ENCODE data around the gene PROK2. TPM values are rescaled to one million over a fixed set of nuclear protein-coding genes. Genes with fewer than 3 reads are reported as not detected.

PROK2 gene
- not detected in 2 replicates for total RNA-seq (2014; rRNA removed; shearing (Covaris generic))
- polyA plus RNA-seq (2015; cell fraction: cytosol; rRNA removed) = not detected in 2 replicates
- not detected in 2 replicates for polyA plus RNA-seq (2015; cell fraction: nucleus; rRNA removed)

- in situ Hi-C loops (cut with HindIII; ENCODE audit: low pct_unique_long_range_greater_than_20kb, low sequenced_read_pairs) = no loop called here
- DNase-seq (ENCODE audit: low read depth, low spot score) = no peak
These were observed at the start of gene PROK2 for GRCh38 chr3:71784914-71785531. PROK2 (minus strand) TSS chr3:71785148; CDS start chr3:71785052, 96 bp downstream.

- DNase-seq (ENCODE audit: low read depth, low spot score) = no peak
These were observed 46.7 kb upstream of the PROK2 start for GRCh38 chr3:71831599-71831998.

DNA sequence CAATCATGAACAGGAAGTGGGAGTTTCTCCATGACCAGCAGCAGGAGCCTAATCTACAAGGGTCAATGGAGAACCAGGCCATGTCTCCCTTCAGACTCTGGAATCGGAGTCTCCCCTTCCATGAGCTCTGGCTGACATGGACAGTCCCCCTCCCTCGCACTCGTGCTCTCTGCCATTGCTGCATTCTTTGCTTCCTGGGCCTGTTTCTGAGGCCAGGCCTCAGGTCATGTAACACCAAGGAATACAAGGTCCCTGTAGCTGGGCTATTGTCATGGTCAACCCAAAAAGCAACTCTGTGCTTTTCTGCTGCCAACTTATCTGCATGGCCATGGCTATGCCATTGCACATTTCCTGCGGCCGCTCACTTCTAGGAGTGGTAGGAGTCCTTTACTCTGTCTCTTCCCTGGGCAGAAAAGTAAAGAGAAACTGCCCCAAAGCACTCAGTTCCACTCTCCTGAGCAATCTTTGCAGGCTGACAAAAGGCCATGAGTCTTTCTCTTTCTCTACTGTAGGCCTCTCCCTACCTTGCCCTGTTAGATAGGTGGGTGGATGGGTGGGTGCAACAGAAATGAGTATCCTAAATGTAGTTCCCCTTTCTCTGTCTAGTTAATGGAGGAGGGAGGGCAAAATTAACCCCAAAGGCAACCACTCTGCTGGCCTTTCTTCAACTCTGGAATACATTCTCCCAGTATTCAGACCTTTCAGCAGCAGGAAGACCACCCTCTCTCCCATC lies 40.8 kb upstream of the PROK2 start:
- DNase-seq (ENCODE audit: low read depth, low spot score) = no peak
- in situ Hi-C loops (cut with HindIII; ENCODE audit: low pct_unique_long_range_greater_than_20kb, low sequenced_read_pairs) = no loop called here

More at GRCh38 chr3:71831599-71831998, 46.7 kb upstream of the PROK2 start:
- in situ Hi-C loops (cut with HindIII; ENCODE audit: low pct_unique_long_range_greater_than_20kb, low sequenced_read_pairs) = no loop called here

DNA sequence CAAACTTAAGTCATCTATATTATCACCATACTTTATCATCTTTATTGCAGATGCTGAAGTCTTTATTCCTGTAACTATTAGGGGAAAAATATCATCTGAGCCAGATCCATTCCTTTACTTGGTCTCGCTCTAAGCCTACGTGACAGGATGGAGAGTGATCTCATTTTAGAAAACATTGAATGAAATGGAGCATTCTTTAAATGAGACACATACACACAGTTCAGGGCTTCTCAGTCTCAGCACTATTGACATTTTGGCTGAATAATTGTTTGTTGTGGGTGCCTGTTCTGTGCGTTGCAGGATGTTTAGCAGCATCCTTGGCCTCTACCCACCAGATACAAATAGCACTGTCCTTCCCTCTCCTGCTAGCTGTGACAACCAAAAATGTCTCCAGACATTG lies 36.2 kb upstream of the PROK2 start:
- DNase-seq (ENCODE audit: low read depth, low spot score) = no peak
- in situ Hi-C loops (cut with HindIII; ENCODE audit: low pct_unique_long_range_greater_than_20kb, low sequenced_read_pairs) = no loop called here

DNA sequence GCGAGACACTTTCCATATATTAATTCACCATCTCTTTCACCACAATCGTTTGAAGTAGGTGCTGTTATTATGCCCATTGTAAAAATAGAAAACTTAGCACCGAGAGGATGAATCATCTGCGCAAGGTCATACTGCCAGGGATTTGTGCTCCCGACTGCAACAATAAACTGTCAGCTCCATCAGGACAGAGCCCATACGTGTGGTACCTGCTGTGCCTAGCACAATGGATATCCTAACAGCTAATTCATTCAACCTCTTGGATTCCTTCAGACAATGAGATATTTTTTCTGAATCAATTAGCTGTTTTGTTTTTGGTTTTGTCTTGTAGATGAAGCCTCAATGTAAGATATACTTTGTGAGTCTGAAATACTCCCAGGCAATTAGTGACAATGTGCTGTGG lies 32.3 kb upstream of the PROK2 start:
- in situ Hi-C loops (cut with HindIII; ENCODE audit: low pct_unique_long_range_greater_than_20kb, low sequenced_read_pairs) = no loop called here
- no peak for DNase-seq (ENCODE audit: low read depth, low spot score)

GRCh38 chr3:71816767-71817156 lies 31.8 kb upstream of the PROK2 start:
- in situ Hi-C loops (cut with HindIII; ENCODE audit: low pct_unique_long_range_greater_than_20kb, low sequenced_read_pairs) = no loop called here
- DNase-seq (ENCODE audit: low read depth, low spot score) = no peak

- in situ Hi-C loops (cut with HindIII; ENCODE audit: low pct_unique_long_range_greater_than_20kb, low sequenced_read_pairs) = no loop called here
These were observed 30.6 kb upstream of the PROK2 start for GRCh38 chr3:71815340-71816067.

GRCh38 chr3:71813704-71814103 lies 28.8 kb upstream of the PROK2 start:
- DNase-seq (ENCODE audit: low read depth, low spot score) = no peak
- in situ Hi-C loops (cut with HindIII; ENCODE audit: low pct_unique_long_range_greater_than_20kb, low sequenced_read_pairs) = no loop called here

More at GRCh38 chr3:71815340-71816067, 30.6 kb upstream of the PROK2 start:
- DNase-seq (ENCODE audit: low read depth, low spot score) = no peak

GRCh38 chr3:71813073-71813472 lies 28.1 kb upstream of the PROK2 start:
- in situ Hi-C loops (cut with HindIII; ENCODE audit: low pct_unique_long_range_greater_than_20kb, low sequenced_read_pairs) = no loop called here
- DNase-seq (ENCODE audit: low read depth, low spot score) = no peak

- no peak for DNase-seq (ENCODE audit: low read depth, low spot score)
- in situ Hi-C loops (cut with HindIII; ENCODE audit: low pct_unique_long_range_greater_than_20kb, low sequenced_read_pairs) = no loop called here
These were observed 25.1 kb upstream of the PROK2 start for GRCh38 chr3:71810056-71810455.

GRCh38 chr3:71809321-71810026 lies 24.5 kb upstream of the PROK2 start:
- DNase-seq (ENCODE audit: low read depth, low spot score) = no peak
- in situ Hi-C loops (cut with HindIII; ENCODE audit: low pct_unique_long_range_greater_than_20kb, low sequenced_read_pairs) = no loop called here

- no peak for DNase-seq (ENCODE audit: low read depth, low spot score)
- in situ Hi-C loops (cut with HindIII; ENCODE audit: low pct_unique_long_range_greater_than_20kb, low sequenced_read_pairs) = no loop called here
These were observed 21.8 kb upstream of the PROK2 start for GRCh38 chr3:71806736-71807135.

DNA sequence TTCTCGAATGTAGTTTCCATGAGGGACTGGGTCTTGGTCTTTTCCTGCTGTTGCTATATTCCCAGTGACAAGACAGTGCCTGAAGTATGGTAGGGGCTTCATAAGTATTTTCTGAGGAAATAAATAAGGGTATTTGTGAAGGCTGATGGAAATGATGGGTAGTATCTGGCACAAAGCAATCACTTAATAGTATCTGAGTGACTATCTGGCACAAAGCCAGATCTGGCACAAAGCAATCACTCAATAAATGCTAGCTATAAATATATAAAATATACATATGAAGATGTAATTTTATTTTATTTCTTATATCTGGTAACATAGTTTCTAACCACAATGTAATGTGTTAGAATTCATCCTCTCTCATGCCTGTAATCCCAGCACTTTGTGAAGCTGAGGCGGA lies 20.7 kb upstream of the PROK2 start:
- no peak for DNase-seq (ENCODE audit: low read depth, low spot score)
- in situ Hi-C loops (cut with HindIII; ENCODE audit: low pct_unique_long_range_greater_than_20kb, low sequenced_read_pairs) = no loop called here

GRCh38 chr3:71805199-71805598 lies 20.3 kb upstream of the PROK2 start:
- in situ Hi-C loops (cut with HindIII; ENCODE audit: low pct_unique_long_range_greater_than_20kb, low sequenced_read_pairs) = no loop called here
- no peak for DNase-seq (ENCODE audit: low read depth, low spot score)

DNA sequence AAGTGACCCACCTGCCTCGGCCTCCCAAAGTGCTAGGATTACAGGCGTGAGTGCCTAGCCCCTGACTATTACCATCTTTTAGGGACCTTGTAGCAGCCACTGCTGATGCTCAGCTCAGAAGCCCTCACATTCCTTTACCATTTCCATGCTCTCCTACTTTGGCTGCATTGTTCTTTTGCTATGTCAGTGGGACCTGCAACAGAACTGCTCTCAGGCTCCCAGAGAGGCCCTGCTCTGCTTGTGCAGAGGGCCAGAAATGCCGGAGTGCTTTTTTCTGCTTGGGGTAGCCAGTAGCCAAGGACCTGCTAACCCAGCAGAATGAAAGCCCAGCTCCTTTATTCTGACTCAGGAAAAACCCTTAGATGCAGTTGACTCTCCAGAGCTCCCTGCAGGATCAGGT lies 18.3 kb upstream of the PROK2 start:
- DNase-seq (ENCODE audit: low read depth, low spot score) = no peak
- in situ Hi-C loops (cut with HindIII; ENCODE audit: low pct_unique_long_range_greater_than_20kb, low sequenced_read_pairs) = no loop called here

DNA sequence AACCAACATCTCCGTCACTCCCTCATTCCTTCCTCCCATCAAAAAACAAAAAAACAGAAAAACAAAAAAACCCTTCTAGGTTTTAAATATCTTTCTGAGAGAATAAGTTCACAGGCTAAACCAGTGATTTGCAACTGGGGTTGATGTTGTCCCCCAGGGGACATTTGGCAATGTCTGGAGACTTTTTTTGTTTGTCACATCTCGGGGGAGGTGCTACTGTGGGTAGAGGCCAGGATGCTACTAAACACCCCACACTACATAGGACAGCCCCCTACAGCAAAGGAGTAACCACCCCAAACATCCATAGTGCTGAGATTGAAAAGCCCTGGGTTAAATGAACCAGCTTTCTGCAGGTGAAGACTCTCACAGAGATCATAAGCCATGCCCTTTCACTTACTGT lies 17.0 kb upstream of the PROK2 start:
- in situ Hi-C loops (cut with HindIII; ENCODE audit: low pct_unique_long_range_greater_than_20kb, low sequenced_read_pairs) = no loop called here
- no peak for DNase-seq (ENCODE audit: low read depth, low spot score)

DNA sequence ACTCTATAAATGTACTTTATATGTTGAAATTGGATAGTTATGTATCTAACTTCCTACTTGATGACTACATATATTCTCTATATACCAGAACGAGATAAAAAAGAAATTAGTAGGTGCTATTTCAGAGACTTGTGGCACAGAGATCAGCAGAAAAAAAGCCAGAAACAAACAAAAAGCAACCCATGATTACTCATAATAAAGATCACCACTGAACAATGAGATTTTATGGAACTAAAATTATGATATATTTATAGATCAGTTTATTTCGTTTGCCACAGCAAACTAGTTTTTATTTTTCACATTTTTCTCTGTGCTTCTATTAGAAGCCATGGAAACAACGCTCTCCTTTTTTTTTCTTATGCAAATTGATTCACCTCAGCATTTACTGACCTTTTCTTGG lies 15.1 kb upstream of the PROK2 start:
- in situ Hi-C loops (cut with HindIII; ENCODE audit: low pct_unique_long_range_greater_than_20kb, low sequenced_read_pairs) = no loop called here
- DNase-seq (ENCODE audit: low read depth, low spot score) = no peak

DNA sequence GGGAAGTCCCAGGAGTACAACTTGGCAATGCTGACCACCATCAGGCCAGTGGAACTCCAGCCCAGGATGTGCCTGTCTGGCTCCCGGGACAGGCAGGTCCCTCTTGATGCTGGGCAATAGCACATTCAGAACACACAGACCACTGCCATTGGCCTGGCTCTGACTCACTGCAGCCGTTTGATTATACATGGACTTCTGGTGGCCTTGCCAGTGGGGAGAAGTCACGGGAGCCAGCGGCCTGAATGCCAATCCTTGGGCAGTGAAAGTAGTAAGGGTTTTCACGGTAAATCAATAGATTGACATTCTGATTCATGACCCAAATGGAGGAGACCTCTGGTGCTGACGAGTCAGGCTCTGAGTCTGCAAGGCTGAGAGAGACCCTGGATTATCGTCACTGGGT lies 12.5 kb upstream of the PROK2 start:
- in situ Hi-C loops (cut with HindIII; ENCODE audit: low pct_unique_long_range_greater_than_20kb, low sequenced_read_pairs) = no loop called here
- no peak for DNase-seq (ENCODE audit: low read depth, low spot score)
